GM13977 (cell line): ENCODE measurements around the gene KCTD13.
"Not testable (repeated sequence)": the region's sequence is repeated elsewhere in the genome, so short reads cannot be mapped to it uniquely, and the experiment has no call there.

ENCODE experiments used
- DNase-seq: peaks from one replicate; pipeline ENCODE4 v3.0.0; 2012; ENCODE audit warnings: low spot score
- in situ Hi-C: fragments of 300-500 bp; cut with MboI; formaldehyde crosslinking; loops from one replicate; pipeline ENCODE4 v1.12.0; 2022; ENCODE audit warnings: low sequenced_read_pairs, low pct_unique_long_range_greater_than_20kb, mixed read lengths, inconsistent platforms; ENCODE audit not compliant: unreplicated experiment
- TF ChIP-seq, protein P1 (sequence below): IDR thresholded peaks from 2 replicates; pipeline ENCODE4 v1.5.1; 2012; ENCODE audit warnings: mild to moderate bottlenecking, control low read depth; ENCODE audit not compliant: insufficient read depth; ENCODE audit errors: extremely low read depth, missing control alignments

KCTD13 gene

DNA sequence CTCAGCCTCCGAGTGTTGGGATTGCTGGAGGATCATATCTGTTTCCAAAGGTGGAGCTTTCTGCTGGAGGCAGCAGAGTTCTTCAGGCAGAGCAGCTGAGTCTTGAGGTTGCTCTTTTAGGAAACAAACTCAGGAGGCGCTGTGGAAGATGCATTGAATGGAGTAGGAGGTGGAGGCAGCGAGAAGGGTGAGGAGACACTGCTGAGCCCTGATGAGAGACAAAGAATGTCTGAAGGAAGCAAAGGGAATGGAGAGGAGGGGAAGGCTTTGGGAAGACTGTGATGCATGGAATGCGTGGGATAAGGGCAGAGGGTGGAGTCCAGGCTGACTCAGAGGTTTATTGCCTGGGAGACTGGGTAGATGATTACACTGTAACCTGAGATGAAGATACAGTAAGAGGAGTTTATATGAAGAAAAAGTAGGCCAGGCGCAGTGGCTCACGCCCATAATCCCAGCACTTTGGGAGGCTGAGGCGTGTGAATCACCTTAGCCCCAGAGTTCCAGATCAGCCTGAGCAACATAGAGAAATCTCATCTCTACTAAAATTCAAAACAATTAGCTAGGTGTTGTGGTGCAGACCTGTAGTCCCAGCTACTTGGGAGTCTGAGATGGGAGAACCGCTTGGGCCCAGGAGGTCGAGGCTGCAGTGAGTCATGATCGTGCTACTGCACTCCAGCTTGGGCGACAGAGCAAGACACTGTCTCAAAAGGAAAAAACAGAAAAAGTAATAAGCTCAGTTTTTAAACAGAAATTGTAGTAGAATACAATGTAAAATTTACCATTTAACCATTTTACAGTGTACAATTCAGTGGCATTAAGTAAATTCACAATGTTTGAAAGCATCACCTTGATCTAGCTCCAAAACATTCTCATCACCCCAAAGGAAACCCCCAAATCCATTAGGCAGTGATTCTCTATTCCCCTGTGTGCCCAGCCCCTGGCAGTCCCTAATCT, 18.1 kb upstream of the KCTD13 start:
- TF ChIP-seq, protein P1, sequence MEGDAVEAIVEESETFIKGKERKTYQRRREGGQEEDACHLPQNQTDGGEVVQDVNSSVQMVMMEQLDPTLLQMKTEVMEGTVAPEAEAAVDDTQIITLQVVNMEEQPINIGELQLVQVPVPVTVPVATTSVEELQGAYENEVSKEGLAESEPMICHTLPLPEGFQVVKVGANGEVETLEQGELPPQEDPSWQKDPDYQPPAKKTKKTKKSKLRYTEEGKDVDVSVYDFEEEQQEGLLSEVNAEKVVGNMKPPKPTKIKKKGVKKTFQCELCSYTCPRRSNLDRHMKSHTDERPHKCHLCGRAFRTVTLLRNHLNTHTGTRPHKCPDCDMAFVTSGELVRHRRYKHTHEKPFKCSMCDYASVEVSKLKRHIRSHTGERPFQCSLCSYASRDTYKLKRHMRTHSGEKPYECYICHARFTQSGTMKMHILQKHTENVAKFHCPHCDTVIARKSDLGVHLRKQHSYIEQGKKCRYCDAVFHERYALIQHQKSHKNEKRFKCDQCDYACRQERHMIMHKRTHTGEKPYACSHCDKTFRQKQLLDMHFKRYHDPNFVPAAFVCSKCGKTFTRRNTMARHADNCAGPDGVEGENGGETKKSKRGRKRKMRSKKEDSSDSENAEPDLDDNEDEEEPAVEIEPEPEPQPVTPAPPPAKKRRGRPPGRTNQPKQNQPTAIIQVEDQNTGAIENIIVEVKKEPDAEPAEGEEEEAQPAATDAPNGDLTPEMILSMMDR: no peak
- DNase-seq: no peak
- in situ Hi-C loops: loop anchor here (10.0 kb wide), 1 partner anchor 59 kb away; no protein-coding TSS in a partner anchor

- in situ Hi-C loops: loop anchor here (10.0 kb wide), 1 partner anchor 56 kb away; no protein-coding TSS in a partner anchor
- TF ChIP-seq, protein P1: no peak
- DNase-seq: no peak
Measured at GRCh38 chr16:29940656-29941055, 14.6 kb upstream of the KCTD13 start.

- DNase-seq, in situ Hi-C loops: not testable (repeated sequence)
Measured at GRCh38 chr16:29931750-29932149, 5.7 kb upstream of the KCTD13 start.

- TF ChIP-seq, protein P1: no peak
- in situ Hi-C loops: no loop called here
- no peak for DNase-seq
Measured at GRCh38 chr16:29927070-29927905, 1.3 kb upstream of the KCTD13 start.

DNA sequence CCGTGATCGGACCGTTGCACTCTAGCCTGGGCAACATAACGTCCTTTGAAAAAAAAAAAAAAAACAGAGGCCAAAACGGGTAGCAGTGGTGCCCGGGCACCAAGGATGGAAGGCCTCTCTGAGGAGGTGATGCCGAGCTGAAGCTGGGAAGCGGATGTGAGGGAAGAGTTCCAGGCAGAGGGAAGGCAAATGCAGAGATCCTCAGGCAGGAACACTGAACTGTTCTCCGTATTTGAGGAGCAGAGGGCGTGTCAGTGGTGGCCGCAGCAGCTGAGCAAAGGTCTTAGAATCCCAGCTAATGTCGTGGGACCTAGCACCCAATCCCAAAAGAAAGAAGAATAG, 656 bp upstream of the KCTD13 start:
- TF ChIP-seq, protein P1: no peak
- DNase-seq: no peak
- in situ Hi-C loops: no loop called here

- DNase-seq: peak; percentile 21
- in situ Hi-C loops: no loop called here
- TF ChIP-seq, protein P1: no peak
Measured at GRCh38 chr16:29925105-29925756, 795 bp downstream of the KCTD13 start.
